Neural cell (in vitro differentiated cells): ENCODE measurements around the gene ECM1.

Source experiments
- CTCF ChIP-seq: fragments of 450-650 bp; IDR thresholded peaks from 2 replicates; pipeline ENCODE4 v1.5.1; 2014; ENCODE audit warnings: antibody characterized with exemption, mild to moderate bottlenecking, moderate library complexity; ENCODE audit not compliant: poor library complexity, severe bottlenecking
- EZH2 ChIP-seq: fragments of 200-600, 300-800 bp; shearing (Covaris generic), sonication (generic); IDR thresholded peaks from 2 replicates; pipeline ENCODE4 v1.6.1; 2014; ENCODE audit warnings: antibody characterized with exemption, low read length, borderline replicate concordance, mild to moderate bottlenecking; ENCODE audit not compliant: insufficient read depth, poor library complexity, severe bottlenecking

DNA sequence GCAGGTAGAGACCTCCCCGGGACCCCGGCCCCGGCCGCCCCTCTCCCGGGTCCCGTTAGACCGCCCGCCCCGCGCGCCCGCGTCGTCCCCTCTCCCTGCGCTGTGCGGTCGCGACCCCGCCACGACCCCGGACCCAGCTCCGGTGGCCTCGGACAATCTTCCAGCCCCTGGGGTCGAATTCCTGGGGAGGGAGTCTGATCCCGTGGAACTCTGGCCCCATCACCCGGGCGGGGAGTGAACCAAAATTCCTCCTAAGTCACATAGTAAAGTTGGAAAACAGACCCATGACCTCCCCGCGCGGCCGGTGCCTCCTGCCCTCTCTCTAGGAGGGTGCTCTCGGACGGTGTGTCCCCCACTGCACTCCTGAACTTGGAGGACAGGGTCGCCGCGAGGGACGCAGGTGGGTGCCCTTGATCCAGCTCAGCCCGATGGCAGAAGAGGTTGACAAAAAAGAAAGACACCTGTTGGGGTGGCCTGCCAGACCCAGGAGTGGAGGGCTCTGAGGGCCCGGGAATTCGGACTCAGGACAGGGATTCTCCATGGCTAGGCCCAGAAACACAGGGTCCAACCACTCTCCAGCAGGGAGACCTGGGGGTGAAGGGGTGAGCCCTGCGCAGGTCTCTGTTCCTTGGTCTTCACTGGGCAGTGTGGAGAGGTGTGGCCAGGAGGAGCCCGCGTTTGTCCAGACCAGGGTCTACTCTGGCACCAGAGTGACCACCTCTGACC lies 41.8 kb downstream of the ECM1 start:
- no peak for TF ChIP-seq EZH2
- TF ChIP-seq CTCF = no peak
